HG03520 (cell line): ENCODE results near the gene SLC27A1.
"Not testable (repeated sequence)": the region's sequence is repeated elsewhere in the genome, so short reads cannot be mapped to it uniquely, and the experiment has no call there.

Experiments
- ATAC-seq: cut with Tn5 transposase; IDR thresholded peaks from one replicate; pipeline ENCODE4 v1.9.1; 2021; ENCODE audit warnings: mild to moderate bottlenecking, moderate library complexity; ENCODE audit not compliant: unreplicated experiment

SLC27A1 gene

DNA sequence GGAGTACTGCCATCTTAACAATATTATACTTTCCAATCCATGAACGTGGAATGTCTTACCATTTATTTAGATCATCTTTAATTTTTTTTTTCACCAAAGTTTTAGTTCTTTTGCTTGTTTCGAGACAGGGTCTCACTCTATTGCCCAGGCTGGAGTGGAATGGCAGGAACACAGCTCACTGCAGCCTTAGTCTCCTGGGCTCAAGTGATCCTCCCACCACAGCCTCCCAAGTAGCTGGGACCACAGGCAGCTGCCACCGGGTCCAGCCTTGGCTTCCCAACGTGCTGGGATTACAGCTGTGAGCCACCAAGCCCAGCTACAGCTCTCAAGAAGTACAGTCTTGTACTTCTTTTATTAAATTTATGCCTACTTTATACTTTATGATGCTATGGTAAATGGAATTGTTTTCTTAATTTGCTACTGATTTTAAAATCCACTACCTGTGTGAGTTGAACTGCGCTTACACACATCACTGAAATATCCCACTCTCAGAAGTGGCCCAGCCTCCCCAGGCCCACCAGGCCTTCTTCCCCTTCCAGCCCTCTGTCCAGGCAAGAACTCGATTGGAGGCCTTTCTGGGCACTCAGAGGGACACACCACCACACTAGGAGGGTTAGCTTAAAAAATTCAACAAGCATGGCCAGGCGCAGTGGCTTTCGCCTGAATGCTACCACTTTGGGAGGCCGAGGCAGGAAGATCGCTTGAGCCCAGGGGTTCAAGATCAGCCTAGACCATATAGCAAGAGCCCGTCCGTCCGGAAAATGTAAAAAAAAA, 40.1 kb downstream of the SLC27A1 start:
- ATAC-seq, result no peak

GRCh38 chr19:17511724-17512573, 41.6 kb downstream of the SLC27A1 start:
- peak; percentile 55 for ATAC-seq

DNA sequence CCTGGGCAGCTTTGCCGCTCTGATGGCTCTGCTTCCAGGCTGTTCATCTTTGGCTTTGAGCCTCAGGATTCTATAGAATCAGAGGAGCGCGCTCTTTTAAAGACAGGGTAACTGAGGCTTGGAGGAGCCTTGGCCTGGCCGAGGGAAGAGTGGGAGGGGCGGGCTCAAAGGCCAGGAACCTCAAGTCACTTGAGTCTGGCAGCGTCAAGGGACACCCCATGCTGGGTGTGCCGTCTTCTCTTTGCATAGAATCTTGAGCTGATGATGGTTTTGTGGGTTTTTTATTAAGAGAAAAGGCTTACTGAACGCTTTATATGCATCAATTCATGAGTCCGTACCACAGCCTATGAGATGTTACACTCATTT, 42.2 kb downstream of the SLC27A1 start:
- ATAC-seq, result peak; percentile 7

DNA sequence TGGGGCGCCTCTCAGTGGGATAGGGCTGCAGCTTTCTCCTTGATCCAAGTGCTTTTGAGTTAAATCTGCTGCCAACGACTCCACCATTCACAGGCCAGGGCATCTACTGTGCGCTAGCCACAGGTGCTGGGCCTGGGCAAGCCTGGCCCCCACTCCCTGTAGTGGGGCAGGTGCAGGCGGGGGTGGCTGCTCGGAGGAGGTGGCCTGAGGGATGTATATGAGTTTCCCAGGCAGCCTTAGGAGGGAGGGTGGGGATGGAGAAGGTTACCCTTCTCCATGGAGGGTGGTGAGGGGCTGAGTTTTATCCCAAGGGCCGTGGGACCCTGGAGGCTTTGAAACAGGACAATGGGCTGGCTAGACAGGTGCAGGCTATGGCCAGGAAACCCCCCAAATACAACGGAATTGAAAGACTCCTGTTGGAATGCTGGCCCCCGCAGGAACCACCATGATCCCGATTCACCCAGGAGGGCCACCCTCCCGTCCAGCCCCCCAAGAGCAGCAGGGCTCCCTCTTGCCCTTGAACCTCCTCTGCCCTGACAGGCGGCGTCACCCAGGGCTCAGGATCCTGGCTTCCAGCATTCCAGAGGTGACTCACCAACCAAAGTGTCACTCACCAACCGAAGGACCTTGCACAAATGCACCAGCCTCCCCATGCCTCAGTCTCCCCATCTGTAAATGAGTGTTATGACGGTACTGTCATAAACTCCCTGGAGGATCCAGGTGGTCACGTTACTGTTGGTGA, 45.3 kb downstream of the SLC27A1 start:
- no peak for ATAC-seq

GRCh38 chr19:17517898-17518297, 47.6 kb downstream of the SLC27A1 start:
- ATAC-seq, result no peak

GRCh38 chr19:17518654-17519053, 48.3 kb downstream of the SLC27A1 start:
- ATAC-seq, result not testable (repeated sequence)

GRCh38 chr19:17519967-17520366, 49.6 kb downstream of the SLC27A1 start:
- ATAC-seq, result no peak

DNA sequence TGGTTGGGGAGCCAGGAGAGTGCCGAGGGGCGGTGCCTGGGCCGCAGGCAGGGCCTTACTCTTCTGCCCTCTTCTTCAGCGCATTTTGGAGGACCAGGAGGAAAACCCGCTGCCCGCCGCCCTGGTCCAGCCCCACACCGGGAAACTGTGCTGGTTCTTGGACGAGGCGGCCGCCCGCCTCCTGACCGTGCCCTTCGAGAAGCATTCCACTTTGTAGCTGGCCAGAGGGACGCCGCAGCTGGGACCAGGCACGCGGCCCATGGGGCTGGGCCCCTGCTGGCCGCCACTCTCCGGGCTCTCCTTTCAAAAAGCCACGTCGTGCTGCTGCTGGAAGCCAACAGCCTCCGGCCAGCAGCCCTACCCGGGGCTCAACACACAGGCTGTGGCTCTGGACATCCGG, 50.5 kb downstream of the SLC27A1 start:
- no peak for ATAC-seq

DNA sequence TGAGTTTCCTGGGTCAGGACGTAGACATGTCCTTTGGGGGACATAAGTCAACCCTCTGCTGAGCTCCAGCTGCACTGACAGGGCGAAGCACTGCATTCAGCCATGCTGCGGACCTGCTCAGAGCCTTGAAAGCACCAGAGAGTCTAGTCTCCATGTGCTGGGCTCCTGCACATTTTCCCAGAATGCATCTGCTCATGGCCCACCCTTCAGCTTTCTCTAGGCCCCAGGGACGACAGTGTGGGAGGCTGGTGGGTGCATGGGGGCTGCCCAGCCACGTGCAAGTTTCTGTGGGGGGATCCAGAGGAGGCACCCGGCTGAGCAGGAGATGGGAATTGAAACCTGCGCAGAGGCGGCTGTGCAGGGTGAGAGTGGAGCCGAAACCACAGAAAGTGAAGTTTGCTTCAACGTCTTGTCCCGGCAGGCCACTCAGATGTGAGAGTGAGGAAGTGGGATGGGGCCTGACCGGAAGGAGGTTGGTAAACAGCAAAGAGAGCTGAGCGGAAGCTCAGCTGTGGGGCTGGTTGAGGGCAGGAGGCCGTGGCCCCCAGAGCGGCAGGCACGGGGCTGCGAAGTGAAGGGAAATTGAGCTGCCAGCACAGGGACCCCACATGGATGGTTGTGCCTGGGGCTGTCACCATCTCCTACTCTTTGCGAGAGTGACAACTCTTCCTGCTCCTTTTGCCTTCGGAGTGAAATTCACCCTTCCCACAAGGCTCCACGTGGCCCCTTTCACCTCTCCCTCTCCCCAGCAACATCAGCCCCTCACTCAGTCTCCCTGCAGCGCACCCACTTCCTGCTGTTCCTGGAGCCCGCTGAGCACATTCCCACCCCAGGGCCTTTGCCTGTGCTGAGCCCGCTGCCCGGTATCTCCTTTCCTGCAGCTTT, 52.9 kb downstream of the SLC27A1 start:
- ATAC-seq, result peak; percentile 76

DNA sequence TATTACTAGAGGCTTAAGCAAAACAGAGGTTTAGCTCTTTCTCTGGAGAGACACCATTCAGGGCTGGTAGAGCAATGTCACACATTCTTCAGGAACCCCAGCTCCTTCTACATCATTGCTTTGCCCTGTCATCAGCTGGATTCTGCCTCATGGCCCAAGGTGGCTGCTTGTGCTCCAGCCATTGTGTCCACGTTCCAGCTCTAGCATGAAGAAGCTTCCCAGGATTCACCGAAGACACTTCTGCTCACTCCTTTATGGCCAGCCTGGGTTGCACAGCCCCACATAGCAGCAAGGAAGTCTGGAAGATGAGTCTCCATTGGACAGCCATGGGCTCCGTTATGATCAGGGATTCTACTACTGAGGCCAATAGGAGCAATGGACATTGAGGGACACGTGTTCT, 54.3 kb downstream of the SLC27A1 start:
- no peak for ATAC-seq

GRCh38 chr19:17525141-17525540, 54.8 kb downstream of the SLC27A1 start:
- ATAC-seq, result no peak

- ATAC-seq, result no peak
These were observed 56.6 kb downstream of the SLC27A1 start for GRCh38 chr19:17526922-17527321.

DNA sequence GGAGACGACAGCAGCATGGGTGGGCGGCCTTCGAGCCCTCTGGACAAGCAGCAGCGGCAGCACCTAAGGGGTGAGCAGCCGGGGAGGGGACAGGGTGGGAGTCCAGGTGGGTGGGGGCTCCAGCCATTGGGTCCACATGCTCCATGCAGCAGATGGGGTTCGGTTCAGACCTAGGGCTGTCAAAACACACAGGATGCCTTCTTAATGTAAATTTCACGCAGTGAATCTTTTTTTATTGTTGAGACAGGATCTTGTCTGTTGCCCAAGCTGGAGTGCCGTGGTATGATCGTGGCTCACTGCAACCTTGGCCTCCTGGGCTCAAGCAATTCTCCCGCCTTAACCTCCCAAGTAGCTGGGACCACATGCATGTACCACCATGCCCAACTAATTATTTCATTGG, 57.0 kb downstream of the SLC27A1 start:
- ATAC-seq, result no peak

DNA sequence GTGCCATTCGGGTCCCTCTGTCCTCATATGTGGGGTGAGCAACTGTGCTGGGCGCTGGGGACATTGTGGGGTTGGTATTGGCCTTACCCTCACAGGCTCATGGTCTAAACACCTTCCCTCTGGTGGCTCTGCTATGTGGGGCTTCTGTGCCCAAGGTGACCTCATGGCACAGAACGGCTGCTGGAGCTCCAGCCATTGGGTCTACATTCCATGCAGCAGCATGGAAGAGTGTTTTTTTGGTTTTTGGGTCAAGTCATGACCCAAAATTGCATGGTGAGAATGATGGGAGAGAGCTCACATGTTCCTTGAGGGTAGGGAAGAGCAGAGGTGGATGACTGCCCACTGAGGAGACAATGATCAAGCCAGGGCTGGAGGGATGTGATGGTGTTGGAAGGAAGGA, 58.3 kb downstream of the SLC27A1 start:
- ATAC-seq, result no peak

DNA sequence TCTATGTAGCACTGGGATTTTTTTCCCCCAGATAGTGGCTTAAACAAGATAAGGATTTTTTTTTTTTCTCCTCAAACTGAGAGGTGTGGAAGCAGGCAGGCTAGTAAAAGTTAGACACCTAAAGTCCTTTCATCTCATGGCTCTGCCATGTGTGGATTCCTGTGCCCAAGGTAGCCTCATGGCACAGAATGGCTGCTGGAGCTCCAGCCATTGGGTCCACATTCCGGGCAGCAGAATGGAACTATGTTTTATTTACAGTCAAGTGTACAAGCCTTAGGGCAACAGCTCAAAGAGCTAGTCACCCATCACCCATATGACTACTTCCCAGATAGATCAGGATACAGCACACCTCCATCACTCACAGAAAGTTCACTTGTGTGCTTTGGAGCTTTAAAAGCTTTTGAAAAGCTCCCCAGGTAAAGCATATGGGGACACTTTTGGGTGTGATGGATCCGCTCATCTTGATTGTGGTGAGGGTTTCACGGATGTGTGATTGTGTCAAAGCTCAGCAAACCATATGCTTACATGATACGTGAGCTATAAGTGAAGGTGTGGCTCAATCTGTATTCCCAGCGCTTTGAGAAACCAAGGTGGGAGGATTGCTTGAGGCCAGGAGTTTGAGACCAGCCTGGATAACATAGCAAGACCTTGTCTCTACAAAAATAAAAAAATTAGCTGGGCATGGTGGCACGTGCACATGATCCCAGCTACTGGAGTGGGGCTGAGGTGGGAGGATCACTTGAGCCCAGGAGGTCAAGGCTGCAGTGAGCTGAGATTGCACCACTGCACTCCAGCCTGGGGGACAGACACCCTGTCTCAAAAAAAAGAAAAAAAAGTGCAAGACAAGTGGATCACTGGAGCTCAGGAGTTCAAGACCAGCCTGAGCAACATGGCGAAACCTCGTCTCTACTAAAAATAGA, 59.2 kb downstream of the SLC27A1 start:
- no peak for ATAC-seq

- no peak for ATAC-seq
These were observed 60.3 kb downstream of the SLC27A1 start for GRCh38 chr19:17530586-17530985.

GRCh38 chr19:17532116-17532515, 61.8 kb downstream of the SLC27A1 start:
- ATAC-seq, result no peak

GRCh38 chr19:17532557-17532956, 62.2 kb downstream of the SLC27A1 start:
- no peak for ATAC-seq

DNA sequence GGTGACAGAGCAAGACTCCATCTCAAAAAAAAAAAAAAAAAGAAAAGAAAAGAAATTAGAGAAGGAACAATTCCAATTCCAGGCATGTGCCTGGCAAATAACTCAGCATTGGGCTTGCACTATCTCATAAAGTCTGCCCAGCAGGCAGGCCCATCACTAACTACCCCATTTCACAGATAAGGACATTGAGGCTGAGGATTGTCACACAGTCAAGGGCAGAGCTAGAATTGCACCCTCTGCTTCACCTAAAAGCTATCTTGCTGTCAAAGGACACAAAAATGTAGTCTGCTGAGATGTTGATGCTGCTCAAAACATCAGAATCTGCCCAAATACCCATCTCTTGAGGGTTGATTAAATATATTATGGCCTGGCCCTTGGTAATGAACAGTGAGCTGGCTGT, 64.4 kb downstream of the SLC27A1 start:
- ATAC-seq, result no peak

- ATAC-seq, result no peak
These were observed 66.6 kb downstream of the SLC27A1 start for GRCh38 chr19:17536955-17537354.
